Activated T-cell treated with anti-CD3 and anti-CD28 coated beads, Interleukin-2, amount 50 U/mL, for 24 hours (primary cell): ENCODE data around the gene FAM120B.
"Not testable (repeated sequence)": the region's sequence is repeated elsewhere in the genome, so short reads cannot be mapped to it uniquely, and the experiment has no call there.

ENCODE experiments used
- DNase-seq: peaks from one replicate; pipeline ENCODE4 v3.0.0-alpha.2; 2020
- H3K27ac Mint-ChIP-seq: 2 replicates; pipeline ENCODE4 v1.8.0; 2020; ENCODE audit warnings: mild to moderate bottlenecking, mixed read lengths
- H3K27me3 Mint-ChIP-seq: 2 replicates; pipeline ENCODE4 v1.8.0; 2020; ENCODE audit warnings: mixed read lengths
- H3K36me3 Mint-ChIP-seq: 2 replicates; pipeline ENCODE4 v1.8.0; 2020; ENCODE audit warnings: low read depth, mixed read lengths
- H3K4me1 Mint-ChIP-seq: 2 replicates; pipeline ENCODE4 v1.8.0; 2020; ENCODE audit warnings: low read depth, mixed read lengths
- H3K4me3 Mint-ChIP-seq: 2 replicates; pipeline ENCODE4 v1.8.0; 2020; ENCODE audit warnings: mild to moderate bottlenecking, moderate library complexity, mixed read lengths
- H3K9me3 Mint-ChIP-seq: 2 replicates; pipeline ENCODE4 v1.8.0; 2020; ENCODE audit warnings: mixed read lengths

FAM120B gene

GRCh38 chr6:170306324-170307079 is at the start of gene FAM120B:
FAM120B (plus strand) TSS chr6:170306758; CDS start chr6:170317391, 10,633 bp downstream.
- Mint-ChIP-seq H3K4me1 (peaks cover 42% of the 10 kb centered on the region), H3K27me3 (peaks cover 15% of the 10 kb centered on the region), H3K27ac (peak within 1 kb of the TSS; percentile 97), H3K9me3 (peaks cover 1% of the 10 kb centered on the region), H3K36me3 (peaks cover 32% of the 10 kb centered on the region), H3K4me3 (peak within 1 kb of the TSS; percentile 95)
- peak; percentile 97 for DNase-seq

- DNase-seq = no peak
- Mint-ChIP-seq H3K4me1 (no peaks in the 10 kb centered on the region), H3K27me3 (peaks cover 26% of the 10 kb centered on the region), H3K4me3 (no peak overlapping the region), H3K36me3 (no peaks in the 10 kb centered on the region), H3K27ac (no peak overlapping the region), H3K9me3 (no peaks in the 10 kb centered on the region)
Observed at GRCh38 chr6:170257376-170257775, 49.2 kb upstream of the FAM120B start.

- Mint-ChIP-seq H3K36me3 (no peaks in the 10 kb centered on the region), H3K4me1 (no peaks in the 10 kb centered on the region), H3K27me3 (peaks cover 36% of the 10 kb centered on the region), H3K9me3 (no peaks in the 10 kb centered on the region), H3K27ac (no peak overlapping the region), H3K4me3 (no peak overlapping the region)
- DNase-seq = no peak
Observed at GRCh38 chr6:170258407-170258806, 48.2 kb upstream of the FAM120B start.

GRCh38 chr6:170259278-170259677 is 47.3 kb upstream of the FAM120B start:
- H3K36me3 Mint-ChIP-seq = no peaks in the 10 kb centered on the region
- no peak for DNase-seq
- no peaks in the 10 kb centered on the region for H3K4me1 Mint-ChIP-seq
- H3K27me3 Mint-ChIP-seq = peaks cover 41% of the 10 kb centered on the region
- H3K9me3 Mint-ChIP-seq = no peaks in the 10 kb centered on the region
- H3K4me3 Mint-ChIP-seq = no peak overlapping the region
- no peak overlapping the region for H3K27ac Mint-ChIP-seq

- no peak for DNase-seq
- Mint-ChIP-seq H3K4me1 (no peaks in the 10 kb centered on the region), H3K4me3 (no peak overlapping the region), H3K36me3 (no peaks in the 10 kb centered on the region), H3K9me3 (no peaks in the 10 kb centered on the region), H3K27ac (no peak overlapping the region), H3K27me3 (peaks cover 42% of the 10 kb centered on the region)
Observed at GRCh38 chr6:170260686-170261085, 45.9 kb upstream of the FAM120B start.

GRCh38 chr6:170261643-170262488 is 44.7 kb upstream of the FAM120B start:
- Mint-ChIP-seq H3K4me1 (no peaks in the 10 kb centered on the region), H3K4me3 (no peak overlapping the region), H3K27me3 (peaks cover 44% of the 10 kb centered on the region), H3K36me3 (no peaks in the 10 kb centered on the region), H3K27ac (no peak overlapping the region), H3K9me3 (no peaks in the 10 kb centered on the region)
- DNase-seq = no peak

GRCh38 chr6:170262489-170263088 is 44.0 kb upstream of the FAM120B start:
- no peak for DNase-seq
- Mint-ChIP-seq H3K36me3 (no peaks in the 10 kb centered on the region), H3K4me3 (no peak overlapping the region), H3K4me1 (no peaks in the 10 kb centered on the region), H3K27ac (no peak overlapping the region), H3K9me3 (no peaks in the 10 kb centered on the region), H3K27me3 (peaks cover 44% of the 10 kb centered on the region)

- Mint-ChIP-seq H3K4me3 (no peak overlapping the region), H3K36me3 (no peaks in the 10 kb centered on the region), H3K27me3 (peaks cover 51% of the 10 kb centered on the region), H3K9me3 (no peaks in the 10 kb centered on the region), H3K27ac (no peak overlapping the region), H3K4me1 (no peaks in the 10 kb centered on the region)
- DNase-seq = no peak
Observed at GRCh38 chr6:170263410-170263809, 43.1 kb upstream of the FAM120B start.

GRCh38 chr6:170264086-170264485 is 42.5 kb upstream of the FAM120B start:
- H3K36me3 Mint-ChIP-seq = no peaks in the 10 kb centered on the region
- H3K9me3 Mint-ChIP-seq = no peaks in the 10 kb centered on the region
- H3K27me3 Mint-ChIP-seq = peaks cover 48% of the 10 kb centered on the region
- no peaks in the 10 kb centered on the region for H3K4me1 Mint-ChIP-seq
- no peak for DNase-seq
- no peak overlapping the region for H3K4me3 Mint-ChIP-seq
- H3K27ac Mint-ChIP-seq = no peak overlapping the region

- H3K27ac Mint-ChIP-seq, DNase-seq, H3K36me3 Mint-ChIP-seq, H3K4me1 Mint-ChIP-seq, H3K9me3 Mint-ChIP-seq, H3K4me3 Mint-ChIP-seq: not testable (repeated sequence)
- peaks cover 50% of the 10 kb centered on the region for H3K27me3 Mint-ChIP-seq
Observed at GRCh38 chr6:170264644-170265043, 41.9 kb upstream of the FAM120B start.

- Mint-ChIP-seq H3K4me1 (no peaks in the 10 kb centered on the region), H3K9me3 (no peaks in the 10 kb centered on the region), H3K27me3 (peaks cover 47% of the 10 kb centered on the region), H3K4me3 (no peak overlapping the region), H3K36me3 (no peaks in the 10 kb centered on the region), H3K27ac (no peak overlapping the region)
- no peak for DNase-seq
Observed at GRCh38 chr6:170265655-170266054, 40.9 kb upstream of the FAM120B start.

- H3K9me3 Mint-ChIP-seq = no peaks in the 10 kb centered on the region
- H3K4me1 Mint-ChIP-seq = peaks cover under 1% of the 10 kb centered on the region
- H3K27me3 Mint-ChIP-seq = peaks cover 49% of the 10 kb centered on the region
- no peak overlapping the region for H3K27ac Mint-ChIP-seq
- H3K4me3 Mint-ChIP-seq = no peak overlapping the region
- no peak for DNase-seq
- no peaks in the 10 kb centered on the region for H3K36me3 Mint-ChIP-seq
Observed at GRCh38 chr6:170266061-170266825, 40.3 kb upstream of the FAM120B start.

- no peak for DNase-seq
- H3K4me3 Mint-ChIP-seq = no peak overlapping the region
- H3K4me1 Mint-ChIP-seq = peaks cover 15% of the 10 kb centered on the region
- peaks cover 36% of the 10 kb centered on the region for H3K27me3 Mint-ChIP-seq
- H3K27ac Mint-ChIP-seq = no peak overlapping the region
- H3K9me3 Mint-ChIP-seq = no peaks in the 10 kb centered on the region
- no peaks in the 10 kb centered on the region for H3K36me3 Mint-ChIP-seq
Observed at GRCh38 chr6:170267688-170268087, 38.9 kb upstream of the FAM120B start.
